CD8-positive, alpha-beta memory T cell (primary cell): ENCODE measurements around the gene ATMIN. TPM values are rescaled to one million over a fixed set of nuclear protein-coding genes. Genes with fewer than 3 reads are reported as not detected.
A peak's percentile ranks its signal among the peaks of the same experiment; 100 is the strongest.

Experiments used
- CTCF ChIA-PET: fragments of 350-600 bp; sonication (Branson Sonifier 250); formaldehyde crosslinking; loops from one replicate; lab custom pipeline; 2021; ENCODE audit warnings: antibody characterized with exemption; lab: Charles Lee
- POLR2A ChIA-PET: fragments of 350-600 bp; sonication (Branson Sonifier 250); formaldehyde crosslinking; loops from one replicate; lab custom pipeline; 2021; ENCODE audit warnings: antibody characterized with exemption; lab: Charles Lee
- DNase-seq, 5 donors: peaks; one replicate each; pipeline versions ENCODE4 v3.0.0 to v3.0.0-alpha.2; 2020 to 2022; ENCODE audit warnings: mixed read lengths in 1 of 5
- H3K27ac ChIP-seq: one replicate; pipeline ENCODE4 v1.7.0; 2013; ENCODE audit warnings: low read depth, mild to moderate bottlenecking, low read length, moderate library complexity
- H3K27me3 ChIP-seq: 2 replicates; pipeline ENCODE4 v1.7.0; 2013; ENCODE audit warnings: low read length, mild to moderate bottlenecking; ENCODE audit not compliant: insufficient read depth, poor library complexity, severe bottlenecking
- H3K36me3 ChIP-seq: 2 replicates; pipeline ENCODE4 v1.7.0; 2013; ENCODE audit warnings: mild to moderate bottlenecking, low read length, moderate library complexity; ENCODE audit not compliant: insufficient read depth
- H3K4me1 ChIP-seq: 2 replicates; pipeline ENCODE4 v1.7.0; 2013; ENCODE audit warnings: mild to moderate bottlenecking, low read length, moderate library complexity; ENCODE audit not compliant: insufficient read depth
- H3K4me3 ChIP-seq: 2 replicates; pipeline ENCODE4 v1.7.0; 2013; ENCODE audit warnings: mild to moderate bottlenecking, low read length
- H3K9me3 ChIP-seq: 2 replicates; pipeline ENCODE4 v1.7.0; 2013; ENCODE audit warnings: mild to moderate bottlenecking, low read length
- H3K27ac Mint-ChIP-seq, 8 donors: one replicate each; pipeline ENCODE4 v1.8.0; 2020 to 2021; ENCODE audit warnings: mixed read lengths in 8 of 8, mild to moderate bottlenecking in 6 of 8, inconsistent platforms in 3 of 8, moderate library complexity in 3 of 8
- H3K27me3 Mint-ChIP-seq, 2 donors: one replicate each; pipeline ENCODE4 v1.8.0; 2020 to 2021; ENCODE audit warnings: mixed read lengths in 2 of 2, mild to moderate bottlenecking in 1 of 2, moderate library complexity in 1 of 2
- H3K36me3 Mint-ChIP-seq, 3 donors: one replicate each; pipeline ENCODE4 v1.8.0; 2020 to 2021; ENCODE audit warnings: mixed read lengths in 3 of 3, inconsistent platforms in 1 of 3, mild to moderate bottlenecking in 1 of 3
- H3K4me1 Mint-ChIP-seq, 3 donors: one replicate each; pipeline ENCODE4 v1.8.0; 2020 to 2021; ENCODE audit warnings: mixed read lengths in 3 of 3, inconsistent platforms in 1 of 3, mild to moderate bottlenecking in 1 of 3
- H3K4me3 Mint-ChIP-seq, 7 donors: one replicate each; pipeline ENCODE4 v1.8.0; 2020 to 2021; ENCODE audit warnings: mixed read lengths in 7 of 7, mild to moderate bottlenecking in 6 of 7, moderate library complexity in 4 of 7, inconsistent platforms in 2 of 7
- H3K9me3 Mint-ChIP-seq, 5 donors: one replicate each; pipeline ENCODE4 v1.8.0; 2020 to 2022; ENCODE audit warnings: mixed read lengths in 5 of 5, mild to moderate bottlenecking in 3 of 5, moderate library complexity in 2 of 5, inconsistent platforms in 1 of 5
- polyA plus RNA-seq: library from polyadenylated mRNA; unstranded; fragments of 300-500 nt; fragmentation: Illumina TruSeq; gene quantifications from one replicate; pipeline ENCODE4 v1.2.3, GENCODE V29; 2021
- total RNA-seq, 2 experiments: library from RNA; stranded (reverse); gene quantifications; one replicate each; pipeline ENCODE4 v1.2.3, GENCODE V29; 2021

ATMIN gene
- total and polyA plus RNA-seq, 3 experiments from 2014 or later = 30.5 to 39.2 (median 31.3) TPM

- CTCF ChIA-PET = no interaction called here
Observed at GRCh38 chr16:81060576-81061306, 25.1 kb downstream of the ATMIN start.

GRCh38 chr16:81061307-81061640 lies 25.6 kb downstream of the ATMIN start:
- H3K4me3 Mint-ChIP-seq = no peak overlapping the region
- H3K4me1 ChIP-seq = no peaks in the 10 kb centered on the region
- H3K27ac ChIP-seq = no peak overlapping the region
- no peaks in the 10 kb centered on the region for H3K4me1 Mint-ChIP-seq
- H3K27me3 ChIP-seq = no peaks in the 10 kb centered on the region
- ChIA-PET CTCF (no interaction called here), POLR2A (no interaction called here)
- H3K27me3 Mint-ChIP-seq = no peaks in the 10 kb centered on the region
- DNase-seq = no peak
- no peak overlapping the region for H3K4me3 ChIP-seq
- H3K9me3 ChIP-seq = no peaks in the 10 kb centered on the region
- no peak overlapping the region for H3K27ac Mint-ChIP-seq
- no peaks in the 10 kb centered on the region for H3K9me3 Mint-ChIP-seq
- H3K36me3 ChIP-seq = no peaks in the 10 kb centered on the region
- no peaks in the 10 kb centered on the region for H3K36me3 Mint-ChIP-seq

More at GRCh38 chr16:81060576-81061306, 25.1 kb downstream of the ATMIN start:
- Histone ChIP-seq H3K9me3 (no peaks in the 10 kb centered on the region), H3K36me3 (no peaks in the 10 kb centered on the region), H3K27ac (no peak overlapping the region), H3K4me3 (no peak overlapping the region), H3K4me1 (no peaks in the 10 kb centered on the region), H3K27me3 (no peaks in the 10 kb centered on the region)
- Mint-ChIP-seq H3K9me3 (no peaks in the 10 kb centered on the region), H3K4me3 (no peak overlapping the region), H3K27ac (no peak overlapping the region), H3K36me3 (no peaks in the 10 kb centered on the region), H3K27me3 (no peaks in the 10 kb centered on the region), H3K4me1 (no peaks in the 10 kb centered on the region)
- DNase-seq = no peak
- POLR2A ChIA-PET = no interaction called here

GRCh38 chr16:81061871-81062608 lies 26.4 kb downstream of the ATMIN start:
- no peaks in the 10 kb centered on the region for H3K9me3 ChIP-seq
- H3K36me3 ChIP-seq = no peaks in the 10 kb centered on the region
- Mint-ChIP-seq H3K4me1 (no peaks in the 10 kb centered on the region), H3K4me3 (no peak overlapping the region), H3K27ac (no peak overlapping the region), H3K36me3 (no peaks in the 10 kb centered on the region), H3K9me3 (no peaks in the 10 kb centered on the region), H3K27me3 (no peaks in the 10 kb centered on the region)
- H3K27me3 ChIP-seq = no peaks in the 10 kb centered on the region
- DNase-seq = no peak
- ChIA-PET CTCF (no interaction called here), POLR2A (no interaction called here)
- H3K27ac ChIP-seq = no peak overlapping the region
- H3K4me3 ChIP-seq = no peak overlapping the region
- no peaks in the 10 kb centered on the region for H3K4me1 ChIP-seq

- DNase-seq = peak in 1 of 5 donors; percentile 12
- peaks cover 0 to 8% of the 10 kb centered on the region in 2 donors for H3K27me3 Mint-ChIP-seq
- no peaks in the 10 kb centered on the region for H3K4me1 ChIP-seq
- ChIA-PET POLR2A (no interaction called here), CTCF (no interaction called here)
- H3K27me3 ChIP-seq = no peaks in the 10 kb centered on the region
- no peaks in the 10 kb centered on the region for H3K36me3 Mint-ChIP-seq
- no peaks in the 10 kb centered on the region for H3K9me3 ChIP-seq
- H3K27ac Mint-ChIP-seq = no peak overlapping the region
- no peaks in the 10 kb centered on the region for H3K4me1 Mint-ChIP-seq
- no peak overlapping the region for H3K4me3 Mint-ChIP-seq
- no peak overlapping the region for H3K4me3 ChIP-seq
- H3K9me3 Mint-ChIP-seq = no peaks in the 10 kb centered on the region
- no peak overlapping the region for H3K27ac ChIP-seq
- no peaks in the 10 kb centered on the region for H3K36me3 ChIP-seq
Observed at GRCh38 chr16:81066681-81067080, 31.0 kb downstream of the ATMIN start.

- no peak overlapping the region for H3K4me3 ChIP-seq
- H3K27me3 ChIP-seq = no peaks in the 10 kb centered on the region
- H3K9me3 ChIP-seq = no peaks in the 10 kb centered on the region
- H3K36me3 ChIP-seq = no peaks in the 10 kb centered on the region
- H3K4me1 ChIP-seq = no peaks in the 10 kb centered on the region
- ChIA-PET POLR2A (interaction anchor here (0.6 kb wide), 1 partner anchor 27 kb away, joined by 3 read pairs; no protein-coding TSS in a partner anchor), CTCF (no interaction called here)
- H3K9me3 Mint-ChIP-seq = no peaks in the 10 kb centered on the region
- H3K4me1 Mint-ChIP-seq = no peaks in the 10 kb centered on the region
- no peak for DNase-seq
- H3K36me3 Mint-ChIP-seq = no peaks in the 10 kb centered on the region
- no peak overlapping the region for H3K27ac Mint-ChIP-seq
- H3K4me3 Mint-ChIP-seq = no peak overlapping the region
- no peak overlapping the region for H3K27ac ChIP-seq
- H3K27me3 Mint-ChIP-seq = peaks cover 0 to 11% of the 10 kb centered on the region in 2 donors
Observed at GRCh38 chr16:81067166-81067565, 31.5 kb downstream of the ATMIN start.

- Mint-ChIP-seq H3K4me3 (no peak overlapping the region), H3K36me3 (no peaks in the 10 kb centered on the region), H3K4me1 (no peaks in the 10 kb centered on the region), H3K27ac (no peak overlapping the region), H3K27me3 (peaks cover 0 to 11% of the 10 kb centered on the region in 2 donors), H3K9me3 (no peaks in the 10 kb centered on the region)
- ChIA-PET CTCF (no interaction called here), POLR2A (no interaction called here)
- H3K36me3 ChIP-seq = no peaks in the 10 kb centered on the region
- H3K27me3 ChIP-seq = no peaks in the 10 kb centered on the region
- no peaks in the 10 kb centered on the region for H3K4me1 ChIP-seq
- DNase-seq = no peak
- no peak overlapping the region for H3K4me3 ChIP-seq
- H3K9me3 ChIP-seq = no peaks in the 10 kb centered on the region
- H3K27ac ChIP-seq = no peak overlapping the region
Observed at GRCh38 chr16:81069063-81069462, 33.4 kb downstream of the ATMIN start.

- Mint-ChIP-seq H3K27ac (no peak overlapping the region), H3K4me1 (no peaks in the 10 kb centered on the region), H3K4me3 (no peak overlapping the region), H3K27me3 (peaks cover 0 to 11% of the 10 kb centered on the region in 2 donors), H3K36me3 (no peaks in the 10 kb centered on the region), H3K9me3 (no peaks in the 10 kb centered on the region)
- Histone ChIP-seq H3K4me3 (no peak overlapping the region), H3K27me3 (no peaks in the 10 kb centered on the region), H3K36me3 (no peaks in the 10 kb centered on the region), H3K4me1 (peaks cover under 1% of the 10 kb centered on the region), H3K9me3 (no peaks in the 10 kb centered on the region), H3K27ac (no peak overlapping the region)
- CTCF ChIA-PET = no interaction called here
- POLR2A ChIA-PET = no interaction called here
- DNase-seq = no peak
Observed at GRCh38 chr16:81070979-81071378, 35.3 kb downstream of the ATMIN start.

- H3K27me3 ChIP-seq = no peaks in the 10 kb centered on the region
- no peaks in the 10 kb centered on the region for H3K4me1 Mint-ChIP-seq
- no peaks in the 10 kb centered on the region for H3K36me3 ChIP-seq
- no peaks in the 10 kb centered on the region for H3K36me3 Mint-ChIP-seq
- ChIA-PET POLR2A (no interaction called here), CTCF (interaction anchor here (2.8 kb wide), 1 partner anchor 36 kb away, joined by 14 read pairs; the partner anchor contains the start of gene ATMIN)
- H3K4me1 ChIP-seq = peaks cover 5% of the 10 kb centered on the region
- peak overlapping the region in 1 of 7 donors; percentile 42 for H3K4me3 Mint-ChIP-seq
- H3K27ac ChIP-seq = no peak overlapping the region
- H3K9me3 Mint-ChIP-seq = no peaks in the 10 kb centered on the region
- H3K27me3 Mint-ChIP-seq = peaks cover 0 to 11% of the 10 kb centered on the region in 2 donors
- H3K27ac Mint-ChIP-seq = no peak overlapping the region
- H3K4me3 ChIP-seq = no peak overlapping the region
- no peak for DNase-seq
- no peaks in the 10 kb centered on the region for H3K9me3 ChIP-seq
Observed at GRCh38 chr16:81071805-81072204, 36.2 kb downstream of the ATMIN start.
